GM21447 (cell line): ENCODE data around the gene CDC25A.

Experiments
- ATAC-seq: cut with Tn5 transposase; IDR thresholded peaks from one replicate; pipeline ENCODE4 v1.9.1; 2021; ENCODE audit not compliant: unreplicated experiment

The CDC25A gene

DNA sequence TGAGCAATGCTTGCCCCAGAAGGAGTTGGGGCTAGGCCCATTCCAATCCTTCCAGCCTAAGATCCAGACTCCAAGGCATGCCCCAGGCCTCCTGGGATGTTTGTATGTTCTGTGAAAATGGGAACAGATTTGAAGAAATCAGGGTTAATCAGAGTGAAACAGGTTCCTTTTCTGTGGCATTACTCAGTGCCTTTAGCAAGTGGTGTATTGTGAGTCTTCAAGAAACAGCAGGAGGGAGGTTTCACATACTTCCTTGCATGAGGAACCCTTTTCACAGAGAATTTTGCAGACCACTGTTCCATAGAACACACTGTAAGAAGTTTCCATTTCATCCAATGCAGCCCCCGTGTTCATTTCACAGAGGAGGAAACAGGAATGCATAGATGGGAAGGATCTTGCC is 8.4 kb upstream of the CDC25A start:
- ATAC-seq: no peak

DNA sequence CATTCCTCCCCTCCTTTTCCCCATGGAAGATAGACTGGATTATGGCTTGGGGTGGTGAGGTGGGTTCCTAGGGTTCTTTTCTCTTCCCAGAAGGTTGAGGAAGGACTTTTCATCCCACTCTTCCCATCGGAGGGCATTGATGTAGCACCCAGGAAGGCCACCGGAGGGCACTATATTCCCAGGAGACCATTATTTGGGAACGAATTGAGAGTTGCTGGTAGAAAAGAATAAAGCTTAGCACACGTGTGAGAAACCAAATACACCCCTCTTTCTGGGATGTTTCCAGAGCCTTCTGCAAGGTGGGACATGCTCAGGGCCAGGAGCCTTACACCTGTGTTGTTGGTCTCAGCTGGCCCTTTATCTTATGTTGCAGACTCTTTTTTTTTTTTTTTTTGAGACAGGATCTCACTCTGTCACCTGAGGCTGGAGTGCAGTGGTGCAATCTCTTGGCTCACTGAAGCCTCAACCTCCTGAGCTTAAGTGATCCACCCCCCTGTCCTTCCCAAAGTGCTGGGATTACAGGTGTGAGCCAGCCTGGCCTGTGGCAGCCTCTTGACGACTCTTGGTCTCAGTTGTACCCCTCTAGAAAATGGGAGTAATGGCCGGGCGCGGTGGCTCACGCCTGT is 6.3 kb upstream of the CDC25A start:
- ATAC-seq: no peak

DNA sequence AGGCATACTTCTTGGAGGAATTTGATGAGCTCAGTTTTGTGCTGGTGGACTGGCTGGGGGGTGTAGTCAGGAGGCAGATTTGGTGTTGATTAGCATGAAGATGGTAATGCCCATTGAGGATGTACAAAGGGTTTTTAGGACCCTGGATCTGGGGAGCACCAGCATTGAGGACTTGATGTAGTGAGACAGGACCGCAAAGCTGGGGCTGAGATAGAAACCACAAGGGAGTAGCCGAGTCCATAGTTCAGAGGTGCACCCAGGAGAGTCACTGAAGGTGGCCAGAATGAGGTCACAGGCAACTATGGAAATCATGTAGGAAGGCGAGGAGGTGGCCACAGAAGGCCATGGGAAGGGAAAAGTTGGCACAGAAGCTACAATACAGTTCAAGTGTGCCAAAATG is 2.7 kb upstream of the CDC25A start:
- ATAC-seq: no peak

DNA sequence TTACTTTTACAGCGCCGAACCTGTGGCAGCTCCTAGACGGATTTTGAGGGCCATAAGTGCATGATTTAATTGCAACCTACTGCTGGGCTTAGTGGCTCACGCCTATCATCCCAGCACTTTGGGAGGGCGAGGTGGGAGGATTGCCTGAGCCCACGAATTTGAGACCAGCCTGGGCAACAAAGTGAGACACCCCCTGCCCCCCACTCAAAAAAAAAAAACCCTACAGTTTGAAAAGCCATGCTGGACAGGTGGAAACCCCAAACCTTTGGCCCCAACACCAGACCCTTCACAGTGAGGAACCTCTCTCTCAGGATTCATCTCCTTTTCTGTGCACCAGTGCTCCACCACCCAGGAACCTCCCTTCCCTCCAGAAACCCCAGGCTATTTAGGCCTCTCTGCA is 1.1 kb upstream of the CDC25A start:
- ATAC-seq: no peak

DNA sequence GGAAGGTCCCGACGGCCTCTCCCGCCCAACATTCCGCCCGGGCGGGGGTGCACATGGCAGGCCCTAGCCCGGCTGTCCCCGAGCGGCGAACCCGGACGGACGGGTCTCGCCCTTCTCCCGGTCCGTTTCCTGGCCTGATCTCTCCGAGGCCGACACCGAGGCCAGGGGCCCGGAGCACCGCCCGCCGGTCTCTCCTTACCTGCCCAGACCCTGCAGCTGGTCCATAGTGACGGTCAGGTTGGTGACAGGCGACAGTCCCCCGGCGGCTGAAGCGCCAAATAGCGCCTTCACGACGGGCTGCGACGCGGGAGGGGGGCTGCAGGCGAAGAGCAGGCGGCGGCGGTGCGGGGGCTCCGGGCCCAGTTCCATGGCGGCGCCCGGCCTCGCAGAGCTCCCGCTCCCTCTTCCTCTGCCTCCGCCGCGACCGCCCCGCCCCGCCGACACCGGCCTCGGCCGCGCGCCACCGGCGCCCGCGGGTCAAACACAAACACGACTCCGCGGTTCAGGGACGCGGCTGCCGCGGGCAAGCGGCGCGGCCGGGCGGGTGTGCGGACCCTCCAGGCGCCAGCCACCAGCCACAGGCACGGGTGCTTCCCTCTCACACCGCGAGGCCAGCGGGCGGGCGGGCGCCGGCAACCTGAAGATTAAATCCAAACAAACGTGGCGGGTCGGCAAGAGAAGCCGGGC is 495 bp downstream of the CDC25A start:
- peak; percentile 12 for ATAC-seq

DNA sequence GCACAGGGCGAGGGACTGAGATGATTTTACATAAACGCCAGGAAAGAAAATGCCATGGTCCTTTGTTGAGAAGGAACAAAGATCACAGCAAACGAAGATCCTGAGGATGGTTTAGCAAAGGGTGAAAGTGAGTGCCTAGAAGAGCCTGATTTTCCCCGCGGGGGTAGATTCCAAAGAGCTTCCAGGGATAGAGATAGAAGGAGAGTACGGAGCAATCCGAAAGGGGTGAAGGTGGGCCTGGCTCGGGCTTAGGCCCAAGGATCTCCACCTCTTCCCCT is 977 bp downstream of the CDC25A start:
- no peak for ATAC-seq

DNA sequence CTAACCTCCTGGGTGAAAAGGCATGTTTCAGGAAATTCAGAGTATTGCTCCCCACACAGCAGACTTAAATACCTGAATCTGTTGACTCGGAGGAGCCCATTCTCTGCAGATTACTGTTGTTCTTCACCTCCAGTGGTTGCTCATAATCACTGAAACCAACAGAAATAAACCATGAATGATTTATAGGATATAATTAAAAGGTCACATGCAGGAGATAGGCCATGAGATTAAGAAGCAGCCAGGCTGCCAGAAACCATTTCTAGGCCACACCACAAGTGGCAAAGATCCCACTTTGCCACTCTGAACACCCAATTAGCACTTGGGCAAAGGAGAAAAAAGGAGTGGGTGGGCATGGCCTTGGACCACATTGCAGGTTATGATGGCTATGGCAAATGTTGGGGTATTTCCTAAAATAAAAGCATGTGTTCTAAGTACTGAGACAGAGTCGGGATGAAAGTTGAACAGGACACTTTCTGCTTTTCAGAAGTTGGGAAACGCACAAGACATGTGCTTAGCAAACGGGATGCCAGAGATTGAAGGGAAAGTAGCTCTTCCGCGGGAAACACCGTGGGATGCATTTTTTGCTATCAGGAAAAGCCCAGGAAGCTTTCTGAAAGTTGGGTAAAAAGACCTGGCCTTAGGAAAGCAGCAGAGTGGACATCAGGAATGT is 1.5 kb downstream of the CDC25A start:
- no peak for ATAC-seq

DNA sequence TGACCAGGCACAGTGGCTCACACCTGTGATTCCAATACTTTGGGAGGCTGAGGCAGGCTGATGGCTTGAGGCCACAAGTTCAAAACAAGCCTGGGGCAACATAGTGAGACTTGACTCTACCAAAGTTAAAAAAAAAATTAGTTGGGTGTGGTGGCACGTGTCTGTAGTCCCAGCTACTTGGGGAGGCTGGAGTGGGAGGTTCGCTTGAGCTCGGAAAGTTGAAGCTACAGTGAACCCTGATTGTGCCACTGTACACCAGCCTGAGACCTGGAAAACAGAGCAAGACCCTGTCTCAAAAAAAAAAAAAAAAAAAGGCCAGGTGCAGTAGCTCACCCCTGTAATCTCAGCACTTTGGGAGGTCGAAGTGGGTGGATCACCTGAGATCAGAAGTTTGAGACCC is 3.1 kb downstream of the CDC25A start:
- no peak for ATAC-seq

DNA sequence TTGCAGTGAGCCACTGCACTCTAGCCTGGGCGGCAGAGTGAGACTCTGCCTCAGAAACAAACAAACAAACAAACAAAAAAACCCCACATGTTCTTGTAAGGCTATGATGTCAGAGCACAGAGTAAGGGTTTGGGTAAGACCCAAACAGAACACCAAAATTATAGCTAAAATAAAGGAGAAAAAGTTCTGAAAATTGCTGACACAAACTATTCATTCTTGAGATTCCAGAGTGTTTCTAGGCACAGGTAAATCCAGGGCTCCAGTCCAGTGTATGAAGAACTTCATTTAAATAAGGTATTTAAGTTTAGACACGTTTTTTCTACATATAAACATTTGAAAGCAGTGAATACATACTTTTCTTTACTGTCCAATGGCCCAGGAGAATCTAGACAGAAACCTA is 3.9 kb downstream of the CDC25A start:
- no peak for ATAC-seq

DNA sequence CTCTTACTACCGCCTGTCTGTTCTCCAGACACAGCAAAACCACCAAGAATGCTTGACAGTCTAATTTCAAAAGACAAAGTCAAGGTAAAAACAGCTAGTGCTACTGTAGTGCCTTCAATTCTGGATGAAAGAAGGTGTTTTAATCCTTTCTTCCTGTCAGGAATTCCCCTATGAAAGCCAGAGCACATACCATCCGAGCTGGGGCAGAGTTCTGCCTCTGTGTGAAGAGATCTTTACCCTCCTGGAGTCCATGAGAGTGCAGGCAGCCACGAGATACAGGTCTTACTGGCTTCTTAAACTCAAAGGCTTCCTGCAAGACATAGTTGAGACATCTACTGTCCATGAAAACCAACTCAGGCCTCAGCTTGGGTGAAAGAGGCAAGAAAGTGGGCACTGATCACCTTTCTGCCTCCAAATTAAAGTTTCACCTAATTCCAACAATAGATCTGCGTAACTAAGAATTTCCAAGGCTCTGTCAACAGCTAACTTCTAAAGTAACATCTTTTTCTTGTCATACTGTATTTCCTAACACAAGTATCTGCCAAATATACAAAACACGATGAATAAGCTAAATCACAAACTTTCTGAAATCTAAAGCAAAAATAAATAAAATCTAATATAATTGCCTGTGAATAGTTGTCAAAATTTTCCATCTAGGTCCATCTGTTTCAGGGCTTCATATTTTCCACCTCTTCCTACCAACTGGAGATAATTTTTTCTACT is 7.5 kb downstream of the CDC25A start:
- no peak for ATAC-seq

DNA sequence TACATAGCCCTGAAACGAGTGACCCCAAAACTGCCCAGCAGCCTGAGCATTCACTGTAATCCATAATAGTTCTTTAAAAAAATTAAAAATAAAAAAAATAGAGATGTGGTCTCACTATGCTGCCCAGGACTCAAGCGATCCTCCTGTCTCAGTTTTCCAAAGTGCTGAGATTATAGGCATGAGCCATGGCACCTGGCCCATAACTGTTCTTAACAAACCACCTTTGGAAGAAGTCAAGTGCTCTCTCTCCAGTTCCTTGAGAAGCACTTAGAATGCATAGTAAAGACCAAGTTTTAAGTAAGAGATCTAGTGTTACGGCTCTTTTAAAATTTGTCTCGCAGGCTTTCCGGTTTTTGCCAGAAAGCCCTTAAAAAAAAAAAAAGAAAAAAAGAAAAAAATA is 8.2 kb downstream of the CDC25A start:
- no peak for ATAC-seq

DNA sequence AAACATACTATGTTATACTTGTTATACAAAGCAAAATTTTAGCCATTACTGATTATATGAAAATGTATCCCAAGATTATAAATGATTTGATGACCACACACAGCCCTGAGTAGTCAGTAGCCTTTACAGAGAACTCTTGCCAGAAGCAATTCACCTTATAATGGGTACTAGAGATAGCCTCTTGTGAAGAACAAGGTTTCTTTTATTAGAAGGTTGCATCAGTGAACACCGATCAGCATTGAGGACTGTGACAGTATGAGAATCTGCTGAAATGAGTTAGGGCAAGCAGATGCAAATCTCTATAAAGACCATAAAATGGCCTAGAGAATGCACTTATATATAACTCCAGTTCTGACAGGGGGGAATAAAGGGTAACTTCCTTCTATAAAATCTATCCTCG is 10.1 kb downstream of the CDC25A start:
- ATAC-seq: no peak

DNA sequence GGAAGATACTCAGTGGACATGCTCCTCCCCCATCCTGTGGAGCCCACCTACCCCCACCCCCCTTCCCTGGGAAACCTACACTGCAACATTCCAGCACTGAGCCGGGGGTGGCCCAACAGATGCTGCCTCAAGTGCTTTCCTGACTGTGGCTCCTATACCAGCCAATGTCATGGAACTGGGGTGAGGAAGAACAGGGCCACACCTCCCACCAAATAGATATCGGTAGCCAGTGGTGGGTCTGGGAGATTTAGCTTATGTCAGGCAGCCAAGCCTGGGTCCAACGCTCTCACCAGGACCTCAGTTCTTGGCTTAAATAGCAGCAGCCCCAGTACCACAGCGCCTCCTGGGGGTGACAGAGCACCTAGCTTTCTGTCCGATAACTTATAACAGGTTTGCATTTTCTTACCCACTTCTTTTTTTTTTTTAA is 30.3 kb downstream of the CDC25A start:
- no peak for ATAC-seq

DNA sequence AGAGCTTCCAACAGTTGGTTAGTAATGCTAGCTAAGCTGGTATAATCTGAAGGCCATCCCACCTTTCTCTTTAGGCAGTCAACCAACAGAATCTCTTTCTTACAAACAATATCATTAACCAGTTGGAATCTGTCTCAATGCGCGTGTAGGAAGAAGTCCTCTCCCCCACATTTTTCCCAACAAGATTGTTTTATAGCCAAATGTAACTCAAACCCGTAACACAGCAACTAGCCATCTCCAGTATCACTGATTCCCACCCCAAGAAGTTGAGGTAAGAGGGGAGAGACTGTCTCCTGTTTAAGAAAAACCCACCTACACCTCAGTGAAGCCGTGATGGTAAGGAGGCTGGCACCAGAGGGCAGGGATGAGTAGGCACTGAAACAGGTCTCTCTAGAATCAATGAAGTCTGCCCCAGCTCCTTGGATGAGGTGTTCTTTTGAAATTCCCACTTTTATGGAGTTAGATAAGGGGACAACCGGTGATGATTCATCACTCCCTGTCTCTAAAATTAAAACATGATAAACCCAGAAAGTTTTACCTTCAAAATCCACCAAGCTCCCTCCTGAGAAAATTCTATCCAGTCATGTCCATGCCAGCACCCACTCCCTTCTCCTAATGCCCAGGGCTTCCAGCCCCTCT is 30.9 kb downstream of the CDC25A start:
- no peak for ATAC-seq

DNA sequence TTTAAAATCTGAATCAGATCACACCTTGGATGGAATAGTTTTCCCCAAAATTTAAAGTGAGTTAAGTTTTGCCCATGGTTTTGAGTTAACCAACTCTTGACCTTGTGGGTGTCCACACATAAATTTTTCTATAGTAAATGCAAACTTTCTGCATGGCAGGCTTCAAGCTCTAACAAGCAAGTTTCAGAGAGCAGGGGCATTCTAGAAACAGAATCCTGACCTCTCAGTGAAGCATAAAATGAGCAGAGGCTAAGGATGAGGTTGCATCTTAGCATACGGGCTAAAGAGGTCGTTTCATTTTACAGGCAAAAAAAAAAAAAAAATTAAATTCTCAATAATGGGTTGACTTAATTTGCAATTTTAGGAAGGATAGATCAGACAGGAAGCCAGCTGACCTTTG is 32.1 kb downstream of the CDC25A start:
- no peak for ATAC-seq

DNA sequence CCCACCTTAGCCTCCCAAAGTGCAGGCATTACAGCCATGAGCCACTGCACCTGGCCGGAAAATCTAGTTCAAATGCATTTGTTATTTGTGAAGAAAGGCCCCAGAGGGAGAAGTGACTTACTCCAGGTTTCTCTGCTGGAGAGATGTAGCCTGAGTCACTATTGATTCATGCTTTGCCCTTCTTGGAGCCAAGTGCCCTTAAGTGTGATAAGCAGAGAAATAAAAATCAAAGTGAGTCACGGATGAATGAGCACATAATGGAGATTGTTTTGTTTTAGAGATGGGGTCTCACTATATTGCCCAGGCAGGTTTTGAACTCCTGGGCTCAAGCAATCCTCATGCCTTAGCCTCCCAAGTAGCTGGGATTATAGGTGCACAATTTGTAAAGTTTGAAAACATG is 33.1 kb downstream of the CDC25A start:
- ATAC-seq: no peak

DNA sequence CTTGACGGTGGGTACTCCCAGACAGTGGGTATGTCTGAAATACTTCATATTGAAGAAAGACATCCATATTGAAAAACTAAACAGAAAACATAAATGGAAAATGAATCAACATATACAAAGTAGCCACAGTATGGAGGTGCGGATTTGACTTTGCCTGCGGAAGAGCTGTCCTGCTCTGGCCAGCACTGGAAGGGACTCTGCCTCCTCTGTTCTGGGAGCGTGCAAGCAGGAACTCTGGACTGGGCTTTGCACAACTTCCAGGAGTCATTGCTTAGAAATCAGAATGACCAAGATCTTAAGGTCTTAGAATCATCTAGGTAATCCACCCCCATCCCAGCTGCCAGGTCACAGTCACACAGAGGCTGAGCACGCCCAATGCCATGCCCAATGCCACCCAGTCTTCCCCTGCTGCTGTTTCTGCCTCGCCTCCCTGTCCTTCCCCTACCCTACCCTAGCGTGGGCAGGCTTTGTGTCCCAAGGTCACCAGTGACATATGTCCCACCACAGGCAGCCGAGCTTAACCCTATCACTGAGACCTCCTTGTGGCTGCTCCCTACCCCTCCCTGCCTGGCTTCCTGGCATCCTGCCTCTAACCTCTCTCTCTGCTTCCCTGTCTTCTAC is 36.3 kb downstream of the CDC25A start:
- ATAC-seq: no peak

DNA sequence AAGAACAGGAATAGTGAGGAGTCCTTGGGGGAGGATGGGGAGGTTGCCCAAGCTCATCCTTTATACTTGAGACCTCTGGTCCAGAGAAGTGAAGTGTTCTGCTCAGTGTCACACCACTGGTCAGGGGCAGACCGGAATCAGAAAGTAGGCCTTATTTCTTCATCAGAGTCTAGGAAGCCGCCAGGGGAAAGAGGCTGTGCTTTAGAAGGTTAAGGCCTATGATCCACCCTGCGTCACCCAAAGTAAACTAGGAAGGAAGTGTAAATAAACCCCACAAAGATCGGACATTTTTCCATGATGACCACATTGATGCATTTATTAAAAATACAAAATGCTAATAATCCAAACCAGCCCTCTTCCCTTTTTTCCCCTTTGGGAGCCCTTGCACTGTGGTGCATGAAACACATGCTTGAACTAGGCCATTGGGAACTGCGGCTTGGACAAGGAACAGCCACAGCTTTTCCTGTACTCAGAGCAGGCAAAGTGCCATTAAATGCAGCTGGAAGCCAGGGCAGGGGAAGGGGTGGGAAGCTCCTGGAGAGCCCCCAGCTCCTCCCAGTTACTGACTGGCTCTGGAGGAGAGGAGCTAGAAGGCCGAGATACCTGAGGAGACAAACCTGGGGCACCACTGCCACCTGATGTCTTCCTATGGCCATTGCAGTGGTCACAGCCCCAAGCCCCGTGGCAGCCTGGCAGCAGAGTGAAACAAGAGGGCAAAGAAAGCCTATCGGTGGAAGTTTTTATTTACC is 37.0 kb downstream of the CDC25A start:
- ATAC-seq: peak; percentile 55

DNA sequence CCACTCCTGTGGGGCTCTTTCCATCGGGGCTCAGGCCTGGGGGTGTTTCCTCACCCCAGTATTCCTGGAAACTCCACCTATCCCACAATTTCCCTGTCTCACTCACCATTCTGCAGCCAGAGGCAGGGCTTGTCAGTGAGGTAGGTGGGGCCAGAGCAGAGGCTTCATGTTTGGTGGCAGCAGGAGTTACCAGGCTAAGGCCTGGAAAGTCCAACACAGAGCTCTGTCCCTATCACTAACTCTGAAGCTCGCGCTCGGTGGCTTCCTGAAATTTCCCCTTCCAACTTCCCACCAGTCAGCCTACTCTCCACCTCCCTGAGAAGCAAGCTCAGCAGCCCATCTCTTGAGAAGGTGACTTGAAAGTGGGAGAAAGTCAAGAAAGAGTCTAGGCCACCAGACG is 44.2 kb downstream of the CDC25A start:
- no peak for ATAC-seq

DNA sequence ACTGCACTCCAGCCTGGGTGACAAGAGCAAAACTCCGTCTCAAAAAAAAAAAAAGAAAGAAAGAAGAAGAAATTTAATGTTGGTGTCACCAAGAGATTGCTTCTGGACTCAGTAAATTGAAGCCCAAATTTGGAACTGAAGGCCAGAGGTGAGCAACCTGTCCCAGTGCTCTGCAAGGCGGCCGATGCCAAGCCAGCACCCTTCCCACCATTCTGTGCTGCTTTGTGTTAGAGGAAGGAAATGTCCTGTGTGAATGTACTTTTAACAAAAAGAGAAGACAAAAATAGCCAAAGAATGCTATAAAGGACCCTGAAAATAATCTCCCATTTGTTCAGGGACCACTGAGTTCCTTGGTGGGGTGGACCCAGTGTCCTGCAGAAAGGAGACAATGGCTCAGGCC is 44.6 kb downstream of the CDC25A start:
- no peak for ATAC-seq
